CD14-positive monocyte (primary cell): Measurements from ENCODE around the gene LRRTM4. TPM values are rescaled to one million over a fixed set of nuclear protein-coding genes. Genes with fewer than 3 reads are reported as not detected.

Source experiments
- DNase-seq, 3 donors: peaks; one replicate each; pipeline ENCODE4 v3.0.0-alpha.2; 2011 to 2022
- H2AFZ ChIP-seq: 2 replicates; pipeline ENCODE4 v1.6.0; 2012; ENCODE audit warnings: mild to moderate bottlenecking, low read depth, low read length, inconsistent platforms; ENCODE audit not compliant: insufficient read depth, poor library complexity, severe bottlenecking
- H3K27ac ChIP-seq, 2 donors: 1 replicate in 1 of 2; 2 replicates in 1 of 2; pipeline ENCODE4 v1.5.1; 2012 to 2013; ENCODE audit warnings: low read length in 2 of 2, control low read depth in 1 of 2, inconsistent platforms in 1 of 2, low read depth in 1 of 2, mild to moderate bottlenecking in 1 of 2
- H3K27me3 ChIP-seq, 2 donors: one replicate each; pipeline versions ENCODE4 v1.6.0 to v1.6.1; 2011 to 2013; ENCODE audit warnings: low read length in 2 of 2; ENCODE audit not compliant: control insufficient read depth in 2 of 2, insufficient read depth in 2 of 2
- H3K36me3 ChIP-seq, 2 donors: replicated peaks in 1 of 2; 1 replicate in 1 of 2; 2 replicates in 1 of 2; pipeline versions ENCODE4 v1.5.1 to v1.6.1; 2012 to 2013; ENCODE audit warnings: low read length in 2 of 2, control low read depth in 1 of 2, inconsistent platforms in 1 of 2, mild to moderate bottlenecking in 1 of 2; ENCODE audit not compliant: insufficient read depth in 2 of 2, control insufficient read depth in 1 of 2
- H3K4me1 ChIP-seq, 2 donors: 1 replicate in 1 of 2; 2 replicates in 1 of 2; pipeline versions ENCODE4 v1.5.1 to v1.6.1; 2012 to 2013; ENCODE audit warnings: low read length in 2 of 2, control low read depth in 1 of 2, inconsistent platforms in 1 of 2, mild to moderate bottlenecking in 1 of 2, moderate library complexity in 1 of 2; ENCODE audit not compliant: insufficient read depth in 2 of 2, control insufficient read depth in 1 of 2
- H3K4me2 ChIP-seq: replicated peaks from 2 replicates; pipeline ENCODE3; 2012; ENCODE audit warnings: low read length, moderate library complexity, mild to moderate bottlenecking; ENCODE audit not compliant: poor library complexity, severe bottlenecking; ENCODE audit errors: extremely low read depth
- H3K4me3 ChIP-seq, 3 experiments: fragments of 200-600 bp in 1 of 3; sonication (generic) in 1 of 3; replicated peaks in 1 of 3; 1 replicate in 2 of 3; 2 replicates in 1 of 3; pipeline ENCODE4 v1.5.1; 2011 to 2013; ENCODE audit warnings: low read length in 3 of 3, mild to moderate bottlenecking in 3 of 3, control low read depth in 2 of 3, low read depth in 2 of 3, inconsistent platforms in 1 of 3, moderate library complexity in 1 of 3
- H3K79me2 ChIP-seq: 2 replicates; pipeline ENCODE4 v1.6.0; 2012; ENCODE audit warnings: mild to moderate bottlenecking, control low read depth, inconsistent platforms, low read length, moderate library complexity; ENCODE audit not compliant: insufficient read depth
- H3K9ac ChIP-seq: 2 replicates; pipeline ENCODE4 v1.6.0; 2017; ENCODE audit warnings: low read length, mild to moderate bottlenecking; ENCODE audit not compliant: insufficient read depth, poor library complexity, severe bottlenecking
- H3K9me3 ChIP-seq, 2 donors: replicated peaks in 1 of 2; 1 replicate in 1 of 2; 2 replicates in 1 of 2; pipeline versions ENCODE4 v1.5.1 to v1.6.1; 2012 to 2013; ENCODE audit warnings: low read length in 2 of 2, control low read depth in 1 of 2; ENCODE audit not compliant: control insufficient read depth in 1 of 2, insufficient read depth in 1 of 2
- H4K20me1 ChIP-seq: 2 replicates; pipeline ENCODE4 v1.6.0; 2012; ENCODE audit warnings: mild to moderate bottlenecking, low read length, control low read depth, moderate library complexity; ENCODE audit not compliant: insufficient read depth
- H3K27ac Mint-ChIP-seq, 7 donors: one replicate each; pipeline ENCODE4 v1.8.0; 2020; ENCODE audit warnings: mild to moderate bottlenecking in 7 of 7, mixed read lengths in 7 of 7, moderate library complexity in 6 of 7, inconsistent platforms in 2 of 7
- H3K27me3 Mint-ChIP-seq, 3 donors: one replicate each; pipeline ENCODE4 v1.8.0; 2021 to 2022; ENCODE audit warnings: low read depth in 3 of 3, mild to moderate bottlenecking in 3 of 3, mixed read lengths in 3 of 3, moderate library complexity in 3 of 3, inconsistent platforms in 1 of 3
- H3K36me3 Mint-ChIP-seq, 2 donors: one replicate each; pipeline ENCODE4 v1.8.0; 2020; ENCODE audit warnings: mixed read lengths in 2 of 2, inconsistent platforms in 1 of 2, mild to moderate bottlenecking in 1 of 2
- H3K4me1 Mint-ChIP-seq: one replicate; pipeline ENCODE4 v1.8.0; 2020; ENCODE audit warnings: mild to moderate bottlenecking, mixed read lengths
- H3K4me3 Mint-ChIP-seq, 2 donors: one replicate each; pipeline ENCODE4 v1.8.0; 2020; ENCODE audit warnings: mild to moderate bottlenecking in 2 of 2, mixed read lengths in 2 of 2, moderate library complexity in 1 of 2
- H3K9me3 Mint-ChIP-seq, 7 donors: one replicate each; pipeline ENCODE4 v1.8.0; 2020 to 2022; ENCODE audit warnings: mixed read lengths in 7 of 7, mild to moderate bottlenecking in 6 of 7, moderate library complexity in 6 of 7, inconsistent platforms in 2 of 7
- CTCF ChIP-seq: fragments of 200-600 bp; IDR thresholded peaks from one replicate; pipeline ENCODE4 v1.8.0; 2022; ENCODE audit warnings: antibody characterized with exemption, mild to moderate bottlenecking
- WGBS: methylation state at CpG from one replicate; pipeline ENCODE4 v1.1.5; 2013; ENCODE audit warnings: missing lambda C conversion rate; ENCODE audit not compliant: insufficient coverage; 5-methylcytosine and 5-hydroxymethylcytosine counted together
- intact Hi-C, 2 donors: fragments of 100-400 bp; cut with micrococcal nuclease; formaldehyde crosslinking; loops; one replicate each; pipeline versions ENCODE4 v1.15.0 to v1.15.1; 2023
- polyA plus RNA-seq, 3 donors: library from polyadenylated mRNA; depleted of rRNA in 1 of 3; unstranded in 2 of 3; stranded (reverse) in 1 of 3; fragments of 300-500 nt in 2 of 3; fragments of >200 nt in 1 of 3; fragmentation: Illumina TruSeq in 2 of 3; gene quantifications; 1 replicate in 2 of 3; 2 replicates in 1 of 3; pipeline ENCODE4 v1.2.3, GENCODE V29; 2012 to 2021

The LRRTM4 gene
- polyA plus RNA-seq, 3 donors: not detected

- Histone ChIP-seq H3K4me3 (no peak overlapping the region), H3K4me1 (no peaks in the 10 kb centered on the region), H3K9ac (no peak overlapping the region), H3K9me3 (no peaks in the 10 kb centered on the region), H3K4me2 (no peak overlapping the region), H4K20me1 (no peaks in the 10 kb centered on the region), H3K36me3 (no peaks in the 10 kb centered on the region), H3K27me3 (no peaks in the 10 kb centered on the region), H3K27ac (no peak overlapping the region), H3K79me2 (no peaks in the 10 kb centered on the region), H2AFZ (no peak overlapping the region)
- no peak for TF ChIP-seq CTCF
- intact Hi-C loops: no loop called here
- Mint-ChIP-seq H3K4me1 (no peaks in the 10 kb centered on the region), H3K36me3 (no peaks in the 10 kb centered on the region), H3K27me3 (no peaks in the 10 kb centered on the region), H3K4me3 (no peak overlapping the region), H3K27ac (no peak overlapping the region), H3K9me3 (peaks cover 0 to 2% (median 0%) of the 10 kb centered on the region in 7 donors)
- WGBS: no CpG with 5 or more reads among the region's 1 CpG
- no peak for DNase-seq
Observed at GRCh38 chr2:77457665-77458064, 64.5 kb downstream of the LRRTM4 start.

- no peak overlapping the region for H3K4me3 ChIP-seq
- DNase-seq: no peak
- H3K36me3 ChIP-seq: no peaks in the 10 kb centered on the region
- intact Hi-C loops: no loop called here
- no peak overlapping the region for H3K9ac ChIP-seq
- Mint-ChIP-seq H3K9me3 (no peaks in the 10 kb centered on the region), H3K4me1 (no peaks in the 10 kb centered on the region), H3K27me3 (no peaks in the 10 kb centered on the region), H3K4me3 (no peak overlapping the region), H3K27ac (no peak overlapping the region), H3K36me3 (no peaks in the 10 kb centered on the region)
- H3K4me1 ChIP-seq: no peaks in the 10 kb centered on the region
- no peaks in the 10 kb centered on the region for H3K27me3 ChIP-seq
- H3K4me2 ChIP-seq: no peak overlapping the region
- no peaks in the 10 kb centered on the region for H3K79me2 ChIP-seq
- H3K27ac ChIP-seq: no peak overlapping the region
- H2AFZ ChIP-seq: no peak overlapping the region
- WGBS: 79% methylated on average over 3 of the region's 5 CpGs
- TF ChIP-seq CTCF: no peak
- H4K20me1 ChIP-seq: no peaks in the 10 kb centered on the region
- no peaks in the 10 kb centered on the region for H3K9me3 ChIP-seq
Observed at GRCh38 chr2:77443076-77443475, 79.1 kb downstream of the LRRTM4 start.
